Kidney epithelial cell (primary cell): ENCODE results near the gene DUSP16. TPM values are rescaled to one million over a fixed set of nuclear protein-coding genes. Genes with fewer than 3 reads are reported as not detected.

Experiments
- DNase-seq: peaks from one replicate; pipeline ENCODE4 v3.0.0-alpha.2; 2010; ENCODE audit warnings: low read depth
- H3K27me3 ChIP-seq: 2 replicates; pipeline ENCODE4 v1.6.0; 2011; ENCODE audit warnings: low read length; ENCODE audit not compliant: control insufficient read depth, insufficient read depth
- H3K36me3 ChIP-seq: 2 replicates; pipeline ENCODE4 v1.5.1; 2011; ENCODE audit warnings: low read length; ENCODE audit not compliant: control insufficient read depth, insufficient read depth
- H3K4me3 ChIP-seq: 2 replicates; pipeline ENCODE4 v1.5.1; 2011; ENCODE audit warnings: low read depth, mild to moderate bottlenecking, control low read depth, low read length
- CTCF ChIP-seq: IDR thresholded peaks from 2 replicates; pipeline ENCODE4 v1.5.1; 2011; ENCODE audit warnings: mild to moderate bottlenecking, moderate library complexity, low read length, control low read depth, inconsistent platforms; ENCODE audit not compliant: insufficient read depth, poor library complexity, severe bottlenecking
- total RNA-seq: library from RNA; depleted of rRNA; stranded (reverse); fragments of >200 nt; gene quantifications from 2 replicates; pipeline ENCODE4 v1.2.3, GENCODE V29; 2015

The DUSP16 gene
- total RNA-seq, 1 donor from 2014 or later: 22.7 TPM

DNA sequence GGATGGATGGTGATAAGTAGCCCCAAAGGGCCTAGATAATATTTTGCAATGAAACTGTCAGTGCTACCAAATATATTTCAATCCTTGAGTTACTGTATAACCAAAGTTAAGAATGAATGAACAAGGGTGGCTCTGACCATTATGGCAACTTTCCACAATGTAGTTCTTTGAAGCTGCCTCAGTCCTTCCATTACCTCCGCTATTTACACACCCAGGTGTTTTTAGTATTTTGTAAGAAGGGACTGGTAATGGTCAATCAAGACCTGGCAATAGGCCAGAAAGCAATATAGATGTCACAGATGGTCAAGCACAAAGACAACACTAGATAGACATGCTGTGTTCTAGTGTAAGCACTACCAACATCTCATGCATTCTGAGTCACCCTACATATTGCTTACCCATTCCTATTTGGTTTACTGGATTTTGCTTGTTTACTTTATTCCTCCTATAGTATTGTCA lies 16.3 kb downstream of the DUSP16 start:
- no peak overlapping the region for H3K4me3 ChIP-seq
- H3K27me3 ChIP-seq: no peaks in the 10 kb centered on the region
- H3K36me3 ChIP-seq: no peaks in the 10 kb centered on the region
- no peak for DNase-seq
- no peak for TF ChIP-seq CTCF

DNA sequence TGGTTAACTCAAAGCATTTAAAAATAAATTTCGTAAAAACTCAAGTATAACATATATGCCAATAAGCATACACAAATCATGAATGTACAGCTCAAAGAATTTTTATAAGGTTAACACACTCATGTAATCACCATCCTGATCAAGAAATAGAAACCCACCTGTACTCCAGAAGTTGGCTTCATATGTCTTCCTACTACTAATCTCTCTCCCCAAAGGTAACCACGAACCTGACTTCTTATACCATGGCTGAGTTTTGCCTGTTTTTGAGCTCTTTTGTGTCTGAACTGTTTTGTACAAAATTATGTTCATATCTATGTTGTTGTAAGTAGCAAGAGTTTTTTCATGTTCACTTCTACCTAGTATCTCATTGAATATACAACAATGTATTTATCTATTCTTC lies 18.7 kb downstream of the DUSP16 start:
- no peak for DNase-seq
- no peaks in the 10 kb centered on the region for H3K27me3 ChIP-seq
- no peak for TF ChIP-seq CTCF
- H3K36me3 ChIP-seq: peaks cover 1% of the 10 kb centered on the region
- H3K4me3 ChIP-seq: no peak overlapping the region

DNA sequence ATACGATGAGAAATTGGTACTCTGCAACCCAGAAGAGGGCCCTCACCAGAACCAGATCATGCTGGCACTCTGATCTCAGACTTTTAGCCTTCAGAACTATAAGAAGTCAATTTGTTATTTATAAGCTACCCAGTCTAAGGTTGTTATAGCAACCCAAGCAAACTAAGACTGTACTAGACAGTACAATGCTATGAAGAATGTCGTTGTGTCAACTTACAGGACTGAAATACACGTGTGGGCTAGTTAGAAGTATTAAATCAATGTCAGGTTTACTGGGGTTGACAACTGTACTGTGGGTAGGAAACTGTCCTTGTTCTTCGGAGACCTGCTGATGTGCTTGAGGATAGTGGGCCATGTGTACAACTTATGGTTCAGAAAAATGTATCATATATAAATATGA lies 19.7 kb downstream of the DUSP16 start:
- peaks cover 1% of the 10 kb centered on the region for H3K36me3 ChIP-seq
- TF ChIP-seq CTCF: no peak
- H3K4me3 ChIP-seq: no peak overlapping the region
- H3K27me3 ChIP-seq: no peaks in the 10 kb centered on the region
- no peak for DNase-seq

DNA sequence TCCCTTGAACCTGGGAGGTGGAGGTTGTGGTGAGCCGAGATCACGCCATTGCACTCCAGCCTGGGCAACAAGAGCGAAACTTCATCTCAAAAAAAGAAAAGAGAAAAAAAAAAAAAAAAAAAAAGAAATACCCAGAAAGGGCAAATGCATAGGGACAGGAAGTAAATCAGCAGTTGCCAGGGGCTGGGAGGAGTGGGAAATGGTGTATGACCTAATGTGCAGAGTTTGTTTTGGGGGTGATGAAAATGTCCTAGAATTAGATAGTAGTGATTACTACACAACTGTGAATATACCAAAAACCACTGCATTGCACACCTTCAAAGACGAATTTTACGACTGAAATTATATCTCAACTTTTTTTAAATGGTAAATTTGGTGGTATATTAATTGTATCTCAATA lies 20.4 kb downstream of the DUSP16 start:
- no peaks in the 10 kb centered on the region for H3K27me3 ChIP-seq
- peaks cover 1% of the 10 kb centered on the region for H3K36me3 ChIP-seq
- H3K4me3 ChIP-seq: no peak overlapping the region
- TF ChIP-seq CTCF: no peak
- DNase-seq: no peak

DNA sequence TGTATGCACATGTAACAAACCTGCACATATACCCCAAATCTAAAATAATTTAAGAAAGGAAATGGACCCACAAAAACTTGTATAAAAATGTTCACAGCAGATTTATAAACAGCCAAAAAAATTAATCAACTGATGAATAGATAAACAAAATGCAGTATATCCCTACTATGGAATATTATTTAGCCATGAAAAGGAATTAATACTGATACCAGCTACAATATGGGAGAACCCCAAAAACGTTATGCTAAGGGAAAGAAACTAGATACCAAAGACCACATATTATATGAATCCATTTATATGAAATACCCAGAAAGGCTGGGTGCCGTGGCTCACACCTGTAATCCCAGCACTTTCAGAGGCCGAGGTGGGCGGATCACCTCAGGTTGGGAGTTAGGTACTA lies 20.9 kb downstream of the DUSP16 start:
- Histone ChIP-seq H3K27me3 (no peaks in the 10 kb centered on the region), H3K4me3 (no peak overlapping the region), H3K36me3 (peaks cover 1% of the 10 kb centered on the region)
- no peak for TF ChIP-seq CTCF
- DNase-seq: no peak

DNA sequence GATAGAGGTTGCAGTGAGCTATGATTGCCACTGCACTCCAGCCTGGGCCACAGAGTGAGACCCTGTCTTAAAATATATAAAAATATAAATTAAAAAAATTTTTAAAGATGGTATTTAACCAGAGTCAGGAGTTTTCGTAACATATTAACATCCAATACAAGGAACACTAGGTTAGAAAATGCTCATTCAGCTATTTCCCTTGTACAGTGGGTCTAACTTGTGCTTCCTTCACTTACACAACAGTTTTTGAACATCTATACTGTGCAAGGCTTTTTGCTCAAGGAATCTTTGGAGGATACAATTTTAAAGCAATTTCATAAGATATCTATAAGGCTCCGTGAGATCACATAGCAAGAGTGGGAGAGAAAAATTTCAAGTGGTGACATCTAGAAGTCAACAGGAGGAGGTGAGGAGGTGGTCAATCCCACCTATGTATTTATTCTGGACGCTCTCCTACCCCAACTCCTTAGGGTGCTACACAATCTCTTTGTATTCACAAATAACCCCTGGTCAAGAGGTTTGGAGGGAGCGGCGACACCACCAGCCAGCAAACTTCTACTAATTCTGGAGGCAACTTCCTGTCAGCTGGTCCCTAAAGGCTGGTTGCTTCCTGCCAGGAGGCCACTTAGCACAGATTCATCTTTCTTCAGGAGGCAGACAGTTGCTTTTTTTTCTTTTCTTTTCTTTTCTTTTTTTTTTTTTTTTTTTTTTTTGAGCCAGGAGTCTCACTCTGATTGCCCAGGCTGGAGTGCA lies 22.2 kb downstream of the DUSP16 start:
- Histone ChIP-seq H3K36me3 (peaks cover 1% of the 10 kb centered on the region), H3K4me3 (no peak overlapping the region), H3K27me3 (no peaks in the 10 kb centered on the region)
- DNase-seq: no peak
- no peak for TF ChIP-seq CTCF
